SK-N-MC (cell line): ENCODE data around the gene EPB41L1.

ENCODE experiments used
- EZH2 ChIP-seq: fragments of 200-600 bp; sonication (generic); IDR thresholded peaks from one replicate; pipeline ENCODE4 v1.6.1; 2017; ENCODE audit warnings: antibody characterized with exemption
- POLR2AphosphoS5 ChIP-seq: IDR thresholded peaks from 2 replicates; pipeline ENCODE4 v1.6.1; 2012; ENCODE audit warnings: mild to moderate bottlenecking, low read depth, low read length, borderline replicate concordance

GRCh38 chr20:36206641-36207040 is 52.1 kb downstream of the EPB41L1 start:
- TF ChIP-seq POLR2AphosphoS5 (no peak), EZH2 (no peak)
